Neural progenitor cell (in vitro differentiated cells): ENCODE results near the gene RXRA.

Source experiments
- CTCF ChIP-seq: fragments of 200-600 bp; sonication (generic); IDR thresholded peaks from 2 replicates; pipeline ENCODE4 v1.5.1; 2017; ENCODE audit warnings: antibody characterized with exemption, mild to moderate bottlenecking
- EZH2 ChIP-seq: fragments of 200-600 bp; sonication (generic); IDR thresholded peaks from 2 replicates; pipeline ENCODE4 v1.6.1; 2017; ENCODE audit warnings: antibody characterized with exemption, mild to moderate bottlenecking, moderate library complexity
- EZH2phosphoT487 ChIP-seq: fragments of 200-600 bp; sonication (generic); IDR thresholded peaks from 2 replicates; pipeline ENCODE4 v1.6.1; 2017; ENCODE audit warnings: antibody characterized with exemption

GRCh38 chr9:134423166-134423565, 96.9 kb downstream of the RXRA start:
- TF ChIP-seq EZH2 (no peak), CTCF (no peak), EZH2phosphoT487 (no peak)
